Measurements from ENCODE around the gene ALDH1A1.

- no peak for TF ChIP-seq CTCF (IDR thresholded peaks at IDR 0.05)
- TF ChIP-seq POLR2AphosphoS5 (IDR thresholded peaks at IDR 0.05) = no peak
- TF ChIP-seq POLR2A (IDR thresholded peaks at IDR 0.05) = no peak
Observed at GRCh38 chr9:72955571-72955970, 2.7 kb upstream of the ALDH1A1 start.

Measured in prostate gland (tissue), 2 donors.